Measurements from ENCODE around the gene CNRIP1. TPM values are rescaled to one million over a fixed set of nuclear protein-coding genes. Genes with fewer than 3 reads are reported as not detected.

Gene CNRIP1
- total RNA-seq, 1 experiment from 2014 or later = not detected

DNA sequence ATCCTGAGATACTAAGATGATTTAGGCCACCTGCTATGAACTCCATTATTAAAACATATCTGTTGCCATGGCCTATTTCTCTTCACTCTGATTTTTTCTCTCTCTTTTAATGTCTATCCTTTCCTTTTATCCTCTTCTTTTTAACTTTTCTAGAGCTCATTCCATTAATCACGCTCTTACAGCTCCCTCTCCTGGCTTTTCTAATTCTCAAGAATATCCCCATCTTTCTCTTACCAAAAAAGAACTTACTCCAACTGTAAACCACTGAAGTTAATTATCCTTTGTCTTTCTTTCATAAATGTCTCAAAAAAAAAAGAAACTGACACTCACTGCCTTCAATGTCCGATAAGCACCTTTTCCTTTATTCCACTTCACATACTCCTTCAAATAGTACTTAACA, 75.3 kb downstream of the CNRIP1 start:
- Histone ChIP-seq H3K9me3 (no peaks in the 10 kb centered on the region), H3K4me3 (ENCODE audit: low read depth, low read length) (no peak overlapping the region), H3K27me3 (replicated peaks; ENCODE audit: control insufficient read depth, insufficient read depth, low read length) (no peaks in the 10 kb centered on the region), H3K36me3 (ENCODE audit: control insufficient read depth, insufficient read depth, low read length) (no peaks in the 10 kb centered on the region), H3K4me1 (0 out of 2 replicates have a peak, but pooled peaks cover 13% of the 10 kb centered on the region)
- POLR2A ChIA-PET = interaction anchor here (0.6 to 0.7 kb wide), 2 partner anchors 9 to 19 kb away, joined by 3 read pairs; no protein-coding TSS in a partner anchor
- Mint-ChIP-seq H3K27me3 (ENCODE audit: insufficient read depth, unreplicated experiment) (no peaks in the 10 kb centered on the region), H3K9me3 (ENCODE audit: unreplicated experiment) (no peaks in the 10 kb centered on the region), H3K4me1 (ENCODE audit: low read depth, unreplicated experiment) (peaks cover 11% of the 10 kb centered on the region), H3K27ac (ENCODE audit: unreplicated experiment) (no peak overlapping the region), H3K4me3 (ENCODE audit: unreplicated experiment) (no peak overlapping the region), H3K36me3 (ENCODE audit: insufficient read depth, unreplicated experiment) (peaks cover 5% of the 10 kb centered on the region)
- TF ChIP-seq, protein P1, sequence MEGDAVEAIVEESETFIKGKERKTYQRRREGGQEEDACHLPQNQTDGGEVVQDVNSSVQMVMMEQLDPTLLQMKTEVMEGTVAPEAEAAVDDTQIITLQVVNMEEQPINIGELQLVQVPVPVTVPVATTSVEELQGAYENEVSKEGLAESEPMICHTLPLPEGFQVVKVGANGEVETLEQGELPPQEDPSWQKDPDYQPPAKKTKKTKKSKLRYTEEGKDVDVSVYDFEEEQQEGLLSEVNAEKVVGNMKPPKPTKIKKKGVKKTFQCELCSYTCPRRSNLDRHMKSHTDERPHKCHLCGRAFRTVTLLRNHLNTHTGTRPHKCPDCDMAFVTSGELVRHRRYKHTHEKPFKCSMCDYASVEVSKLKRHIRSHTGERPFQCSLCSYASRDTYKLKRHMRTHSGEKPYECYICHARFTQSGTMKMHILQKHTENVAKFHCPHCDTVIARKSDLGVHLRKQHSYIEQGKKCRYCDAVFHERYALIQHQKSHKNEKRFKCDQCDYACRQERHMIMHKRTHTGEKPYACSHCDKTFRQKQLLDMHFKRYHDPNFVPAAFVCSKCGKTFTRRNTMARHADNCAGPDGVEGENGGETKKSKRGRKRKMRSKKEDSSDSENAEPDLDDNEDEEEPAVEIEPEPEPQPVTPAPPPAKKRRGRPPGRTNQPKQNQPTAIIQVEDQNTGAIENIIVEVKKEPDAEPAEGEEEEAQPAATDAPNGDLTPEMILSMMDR (IDR thresholded peaks at IDR 0.05; ENCODE audit: insufficient read depth in 1 of 2, low read depth in 1 of 2, low read length in 1 of 2, severe bottlenecking in 1 of 2, unreplicated experiment in 1 of 2) = no peak
- intact Hi-C loops (cut with micrococcal nuclease; ENCODE audit: unreplicated experiment) = no loop called here
- CTCF ChIA-PET = interaction anchor here (0.8 to 1.0 kb wide), 3 partner anchors 38 to 122 kb away, joined by 3 read pairs; no protein-coding TSS in a partner anchor
- DNase-seq = no peak
- no TSS peak for BruUV-seq (replicated peaks)

Other genes starting within 250 kb of the CNRIP1 start
- gene PNO1, start 162.1 kb downstream of the CNRIP1 start, total RNA-seq (2022) = 33.3 and 37.0 TPM in 2 replicates
- 70.9 and 71.6 TPM in 2 replicates for gene PPP3R1, start 67.4 kb downstream of the CNRIP1 start, total RNA-seq (2022)
- not detected in 2 replicates for gene PLEK, start 45.3 kb upstream of the CNRIP1 start, total RNA-seq (2022)
- 1.1 and 1.2 TPM in 2 replicates for gene FBXO48, start 147.3 kb upstream of the CNRIP1 start, total RNA-seq (2022)
- 3.9 and 4.0 TPM in 2 replicates for gene APLF, start 147.6 kb upstream of the CNRIP1 start, total RNA-seq (2022)

All from Caco-2 (cell line).